Measurements from ENCODE around the gene PROB1. TPM values are rescaled to one million over a fixed set of nuclear protein-coding genes. Genes with fewer than 3 reads are reported as not detected.
A peak's percentile ranks its signal among the peaks of the same experiment; 100 is the strongest.

Gene PROB1
- total and polyA plus RNA-seq, 9 of the 15 experiments (the other 6 are each of a cell fraction or from before 2014, with no cell fraction given): 0.01 to 1.8 (median 0.47) TPM

- ChIA-PET CTCF (ENCODE audit: low intra/inter-chr PET ratio) (interaction anchor here (0.9 kb wide), 1 partner anchor 121 kb away, joined by 3 read pairs; no protein-coding TSS in a partner anchor), POLR2A (interaction anchor here (0.6 to 1.2 kb wide), 5 partner anchors 15 to 205 kb away, joined by 3 to 5 read pairs (median 3); no protein-coding TSS in a partner anchor)
- TF ChIP-seq NFYB (IDR thresholded peaks at IDR 0.05; ENCODE audit: extremely low read depth, insufficient read length) (no peak), ZNF324 (CRISPR knock-in tag; IDR thresholded peaks at IDR 0.05) (no peak), ZNF212 (CRISPR knock-in tag; IDR thresholded peaks at IDR 0.05) (no peak), ZNF655 (CRISPR knock-in tag; IDR thresholded peaks at IDR 0.05) (no peak), ZFP36 (IDR thresholded peaks at IDR 0.05; ENCODE audit: low read depth, low read length, partially characterized antibody) (no peak), RBBP5 (IDR thresholded peaks at IDR 0.05; ENCODE audit: borderline replicate concordance, insufficient read depth, low read length, poor library complexity, severe bottlenecking) (peak; percentile 2), USF1 (CRISPR knock-in tag; IDR thresholded peaks at IDR 0.05) (0 out of 2 replicates have a peak, but pooled peaks have one; percentile 19), ZKSCAN1 (IDR thresholded peaks at IDR 0.05; ENCODE audit: low read depth, low read length) (no peak), SAFB (IDR thresholded peaks at IDR 0.05; ENCODE audit: borderline replicate concordance, low read depth, low read length) (no peak), FOXJ2 (tag; IDR thresholded peaks at IDR 0.05) (no peak), MCM5 (IDR thresholded peaks at IDR 0.05; ENCODE audit: low read depth) (no peak), ZBTB11 (CRISPR knock-in tag; IDR thresholded peaks at IDR 0.05) (0 out of 6 replicates have a peak, but pooled peaks of 1 of the 3 experiments have one; percentile 25), CBX1 (IDR thresholded peaks at IDR 0.05; ENCODE audit: low read depth) (no peak), ZNF217 (CRISPR knock-in tag; IDR thresholded peaks at IDR 0.05) (no peak), HMGN3 (IDR thresholded peaks at IDR 0.05; ENCODE audit: borderline replicate concordance, extremely low read depth, insufficient read length, low read depth, low read length) (peak; percentile 28)
- Histone ChIP-seq H3K27me3 (ENCODE audit: control insufficient read depth in 2 of 2, insufficient read depth in 2 of 2, low read length in 2 of 2) (no peaks in the 10 kb centered on the region), H3K27ac (ENCODE audit: extremely low read depth, low read depth, low read length) (no peak overlapping the region), H3K4me1 (replicated peaks in 1 of 2; ENCODE audit: control insufficient read depth in 2 of 2, insufficient read depth in 2 of 2, low read length in 2 of 2) (peaks cover 26 to 63% of the 10 kb centered on the region in 2 experiments; a peak in 4 of 5 replicates), H3K79me2 (ENCODE audit: control insufficient read depth, insufficient read depth, low read length) (no peaks in the 10 kb centered on the region), H4K20me1 (replicated peaks; ENCODE audit: control insufficient read depth, insufficient read depth, low read length) (no peaks in the 10 kb centered on the region), H3K9me1 (ENCODE audit: control insufficient read depth, insufficient read depth, low read length) (no peaks in the 10 kb centered on the region), H3K9ac (ENCODE audit: insufficient read depth in 1 of 2, low read depth in 2 of 2, low read length in 2 of 2) (peak overlapping the region; percentile 51 to 91; a peak in 3 of 4 replicates), H3K9me3 (replicated peaks; ENCODE audit: control insufficient read depth, insufficient read depth, low read depth, low read length) (no peaks in the 10 kb centered on the region; the same call in 1 of the 2 replicates), H3K4me2 (ENCODE audit: insufficient read depth, low read length) (peak overlapping the region; percentile 63), H3K4me3 (no peak overlapping the region), H3K36me3 (ENCODE audit: control insufficient read depth, insufficient read depth, low read length) (no peaks in the 10 kb centered on the region), H2AFZ (ENCODE audit: low read depth, low read length) (peak overlapping the region; percentile 78)
- no TSS peak for BruUV-seq (replicated peaks)
- WGBS (ENCODE audit: insufficient coverage, low coverage, missing lambda C conversion rate): 76% methylated on average over 7 of the region's 7 CpGs
- DNase-seq (ENCODE audit: extremely low read depth in 1 of 4, low spot score in 3 of 4): no peak
- no peak for FAIRE-seq
- in situ Hi-C loops (cut with MboI): no loop called here
- ATAC-seq: no peak
- intact Hi-C loops (cut with micrococcal nuclease): loop anchor here (2.0 kb wide), 1 partner anchor 19 kb away; no protein-coding TSS in a partner anchor
These were observed 10.8 kb downstream of the PROB1 start for GRCh38 chr5:139383993-139384590.
